GM18511 (cell line): Measurements from ENCODE around the gene ESRRB.
A peak's percentile ranks its signal among the peaks of the same experiment; 100 is the strongest.

ENCODE experiments used
- ATAC-seq: cut with Tn5 transposase; IDR thresholded peaks from one replicate; pipeline ENCODE4 v1.9.1; 2021; ENCODE audit warnings: mild to moderate bottlenecking, moderate library complexity; ENCODE audit not compliant: unreplicated experiment

Gene ESRRB

GRCh38 chr14:76491172-76491930, 115.4 kb downstream of the ESRRB start:
- ATAC-seq: no peak

DNA sequence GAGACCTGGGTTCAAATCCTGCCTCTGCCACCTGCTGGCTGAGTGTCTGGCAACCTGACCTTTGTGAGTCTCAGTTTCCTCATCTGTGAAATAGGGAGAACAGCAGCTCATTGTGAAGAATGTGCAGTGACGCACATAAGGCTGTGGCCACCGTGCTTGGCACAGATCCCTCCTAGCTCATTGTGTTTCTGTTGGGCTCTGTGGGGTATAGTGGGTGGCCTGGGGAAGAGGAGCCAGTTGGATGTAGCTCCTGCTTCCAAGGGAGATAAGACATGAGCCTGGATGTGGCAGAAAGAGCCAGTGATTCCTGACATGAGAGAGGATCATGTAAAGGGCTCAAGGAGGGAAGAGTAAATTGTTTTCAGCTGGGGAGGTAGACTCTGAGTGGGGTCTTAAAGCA, 120.0 kb downstream of the ESRRB start:
- ATAC-seq: no peak

GRCh38 chr14:76496595-76496994, 120.7 kb downstream of the ESRRB start:
- ATAC-seq: no peak

DNA sequence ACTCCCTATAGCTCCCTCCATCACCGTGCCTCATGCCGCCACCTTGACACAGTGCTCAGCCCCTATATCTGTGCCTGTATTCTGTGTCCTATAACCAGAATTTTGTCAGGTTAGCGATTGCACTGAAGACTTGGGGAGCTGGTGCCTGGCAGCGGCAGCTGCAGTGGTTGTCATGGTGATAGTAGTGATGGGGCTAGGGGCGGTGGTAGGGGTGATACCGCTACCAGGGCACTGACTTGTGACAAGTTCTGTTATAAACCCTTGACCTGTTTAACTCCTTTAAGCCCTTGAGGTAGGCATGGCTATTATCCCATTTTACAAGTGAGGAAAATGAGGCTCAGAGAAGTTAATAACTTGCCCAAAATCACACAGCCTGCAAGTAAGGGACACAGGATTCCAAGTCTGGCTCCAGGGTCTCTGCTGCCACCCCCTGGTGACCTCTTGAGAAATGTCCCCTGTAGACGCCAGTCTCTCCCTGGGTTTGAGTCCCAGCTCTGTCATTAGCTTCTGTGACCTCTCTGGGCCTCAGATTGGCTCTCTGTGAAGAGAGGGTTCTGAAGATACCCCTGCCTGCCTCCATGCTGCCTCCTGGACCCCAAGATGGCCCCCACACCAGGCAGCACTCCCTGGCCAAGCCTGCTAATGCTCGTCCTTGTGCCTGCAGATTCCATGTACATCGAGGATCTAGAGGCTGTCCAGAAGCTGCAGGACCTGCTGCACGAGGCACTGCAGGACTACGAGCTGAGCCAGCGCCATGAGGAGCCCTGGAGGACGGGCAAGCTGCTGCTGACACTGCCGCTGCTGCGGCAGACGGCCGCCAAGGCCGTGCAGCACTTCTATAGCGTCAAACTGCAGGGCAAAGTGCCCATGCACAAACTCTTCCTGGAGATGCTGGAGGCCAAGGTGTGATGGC, 121.9 kb downstream of the ESRRB start:
- no peak for ATAC-seq

- ATAC-seq: no peak
Observed at GRCh38 chr14:76498463-76498935, 122.6 kb downstream of the ESRRB start.

- no peak for ATAC-seq
Observed at GRCh38 chr14:76498976-76499375, 123.0 kb downstream of the ESRRB start.

DNA sequence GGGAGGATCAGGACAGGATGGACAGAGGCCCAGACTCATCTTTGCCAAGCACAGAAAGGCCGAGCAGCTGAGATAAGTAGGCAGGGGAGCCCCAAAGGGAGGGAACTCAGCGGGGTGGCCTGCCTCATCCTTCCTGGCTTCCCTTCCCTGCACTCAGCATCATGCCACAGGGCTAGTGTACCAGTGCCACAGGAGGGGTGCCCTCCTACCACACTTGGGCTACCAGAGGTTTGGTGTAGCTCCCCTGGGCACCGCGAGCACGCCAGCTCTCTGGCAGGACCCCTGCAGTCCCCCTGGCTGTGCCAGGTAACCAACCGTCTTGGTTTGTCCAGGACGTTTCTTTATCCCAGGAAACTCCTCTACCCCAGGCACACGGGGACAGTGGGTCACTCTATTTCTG, 123.5 kb downstream of the ESRRB start:
- ATAC-seq: no peak

DNA sequence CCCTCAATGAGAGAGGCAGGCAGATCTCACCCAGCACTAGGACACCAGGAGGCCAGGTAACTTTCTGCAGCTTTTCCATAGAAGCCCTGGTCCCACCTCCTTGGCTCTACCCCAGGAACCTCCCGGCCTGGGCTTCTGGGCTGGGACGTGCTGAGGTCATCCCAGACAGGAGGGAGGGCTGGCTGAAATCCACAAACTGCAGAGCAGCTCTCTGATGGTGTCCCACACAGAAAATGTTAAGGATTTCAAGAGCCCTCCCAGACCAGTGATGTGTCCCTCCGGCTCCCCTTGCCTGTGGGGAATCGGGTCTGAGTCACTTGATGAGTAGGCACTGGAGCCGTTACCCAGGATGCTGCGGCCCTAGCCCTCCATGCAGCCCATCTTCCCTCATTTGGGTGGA, 124.1 kb downstream of the ESRRB start:
- ATAC-seq: no peak

- no peak for ATAC-seq
Observed at GRCh38 chr14:76500480-76500879, 124.5 kb downstream of the ESRRB start.

GRCh38 chr14:76501156-76501720, 125.3 kb downstream of the ESRRB start:
- peak; percentile 57 for ATAC-seq

- ATAC-seq: no peak
Observed at GRCh38 chr14:76502219-76502618, 126.3 kb downstream of the ESRRB start.

DNA sequence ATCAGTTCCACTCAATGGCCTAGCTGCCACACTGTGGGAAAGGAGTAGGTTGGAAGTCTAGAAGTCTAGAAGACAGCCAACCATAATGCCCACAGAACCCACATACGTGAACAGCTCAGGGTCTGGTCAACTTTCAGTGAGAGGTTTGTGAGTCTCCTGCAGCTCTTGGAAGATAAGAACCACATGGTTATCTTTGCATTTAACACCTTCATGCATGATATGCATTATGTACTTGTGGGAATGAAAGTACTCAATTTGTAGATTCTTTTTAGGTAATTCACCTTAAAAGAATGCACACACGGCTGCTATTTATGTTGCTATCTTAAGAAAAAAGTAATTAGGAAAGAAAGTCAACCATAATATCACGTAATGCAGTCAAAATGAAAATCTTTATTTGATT, 126.7 kb downstream of the ESRRB start:
- peak; percentile 52 for ATAC-seq

- no peak for ATAC-seq
Observed at GRCh38 chr14:76509311-76509710, 133.4 kb downstream of the ESRRB start.

DNA sequence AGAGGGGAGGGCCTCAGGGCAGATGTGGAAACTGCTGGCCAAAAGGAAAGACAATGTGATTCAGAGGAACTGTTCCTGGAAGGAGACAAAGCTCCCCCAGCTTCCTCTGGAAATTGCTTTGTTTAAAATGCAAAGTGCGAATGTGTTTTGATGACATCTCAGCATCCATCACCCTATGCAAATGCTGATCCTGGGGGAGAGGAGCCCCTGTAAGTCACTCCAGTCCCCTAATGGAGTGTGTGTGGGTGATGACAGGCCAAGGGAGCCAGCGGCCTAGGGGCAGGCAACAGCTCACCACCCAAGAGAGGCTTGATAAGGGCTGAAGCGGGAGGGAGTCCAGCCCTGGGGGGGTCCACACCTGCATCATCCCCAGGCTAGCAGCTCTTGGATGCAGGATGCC, 134.2 kb downstream of the ESRRB start:
- no peak for ATAC-seq

- ATAC-seq: no peak
Observed at GRCh38 chr14:76514213-76514998, 138.5 kb downstream of the ESRRB start.

GRCh38 chr14:76516884-76517283, 140.9 kb downstream of the ESRRB start:
- ATAC-seq: no peak

DNA sequence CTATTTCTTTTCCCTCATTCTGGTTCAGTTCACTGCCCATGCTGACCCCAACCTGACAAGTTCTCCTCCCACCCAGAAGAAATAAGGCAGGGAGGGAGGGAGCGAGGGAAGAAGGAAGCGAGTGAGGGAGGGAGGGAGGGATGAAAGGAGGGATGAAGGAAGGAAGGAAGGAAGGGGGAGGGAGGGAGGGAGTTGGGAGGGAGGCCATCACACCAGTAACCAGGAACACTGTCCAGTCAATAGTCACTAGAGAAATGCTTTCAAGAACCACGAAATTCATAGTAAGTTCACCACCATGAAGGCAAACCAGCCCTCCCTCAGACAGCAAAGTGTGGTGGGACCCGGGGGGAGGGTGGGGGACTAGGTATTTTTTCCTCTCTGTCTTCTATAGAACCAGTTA, 142.4 kb downstream of the ESRRB start:
- ATAC-seq: no peak

- ATAC-seq: no peak
Observed at GRCh38 chr14:76525106-76525821, 149.3 kb downstream of the ESRRB start.

- ATAC-seq: no peak
Observed at GRCh38 chr14:76531085-76531484, 155.1 kb downstream of the ESRRB start.

GRCh38 chr14:76531821-76532318, 155.9 kb downstream of the ESRRB start:
- ATAC-seq: no peak
